Mesodermal cell (in vitro differentiated cells): ENCODE results near the gene RALGPS1.

Experiments
- H3K27ac ChIP-seq: 2 replicates; pipeline ENCODE4 v1.7.0; 2013; ENCODE audit warnings: mild to moderate bottlenecking, low read depth, low read length, moderate library complexity; ENCODE audit not compliant: severe bottlenecking
- H3K36me3 ChIP-seq: 2 replicates; pipeline ENCODE4 v1.7.1; 2013; ENCODE audit warnings: mild to moderate bottlenecking, low read length, moderate library complexity; ENCODE audit not compliant: control insufficient read depth, insufficient read depth
- H3K4me1 ChIP-seq: one replicate; pipeline ENCODE4 v1.7.1; 2013; ENCODE audit warnings: mild to moderate bottlenecking, low read length; ENCODE audit not compliant: insufficient read depth, control insufficient read depth, poor library complexity, severe bottlenecking
- H3K4me3 ChIP-seq: 2 replicates; pipeline ENCODE4 v1.7.0; 2013; ENCODE audit warnings: low read length, control low read depth, mild to moderate bottlenecking; ENCODE audit not compliant: insufficient read depth, poor library complexity, severe bottlenecking; ENCODE audit errors: extremely low read depth
- H3K9me3 ChIP-seq: 2 replicates; pipeline ENCODE4 v1.7.1; 2013; ENCODE audit warnings: mild to moderate bottlenecking, low read length, moderate library complexity; ENCODE audit not compliant: control insufficient read depth
- WGBS, 2 experiments: methylation state at CpG; one replicate each; pipeline ENCODE4 v1.1.5; 2013; ENCODE audit warnings: missing lambda C conversion rate in 2 of 2; ENCODE audit not compliant: insufficient coverage in 2 of 2; 5-methylcytosine and 5-hydroxymethylcytosine counted together

The RALGPS1 gene

GRCh38 chr9:127055745-127056402, 141.3 kb downstream of the RALGPS1 start:
- no peak overlapping the region for H3K4me3 ChIP-seq
- H3K27ac ChIP-seq: no peak overlapping the region
- no peaks in the 10 kb centered on the region for H3K36me3 ChIP-seq
- H3K9me3 ChIP-seq: no peaks in the 10 kb centered on the region
- no peaks in the 10 kb centered on the region for H3K4me1 ChIP-seq

GRCh38 chr9:127056446-127056845, 141.9 kb downstream of the RALGPS1 start:
- WGBS, 2 experiments: 95 to 100% methylated on average over 2 to 3 of the region's 3 CpGs
- no peak overlapping the region for H3K4me3 ChIP-seq

GRCh38 chr9:127058011-127058644, 143.5 kb downstream of the RALGPS1 start:
- 84 to 93% methylated on average over 7 of the region's 7 CpGs for WGBS, 2 experiments
- no peak overlapping the region for H3K4me3 ChIP-seq
- no peak overlapping the region for H3K27ac ChIP-seq
- no peaks in the 10 kb centered on the region for H3K4me1 ChIP-seq
- H3K36me3 ChIP-seq: no peaks in the 10 kb centered on the region
- no peaks in the 10 kb centered on the region for H3K9me3 ChIP-seq

More at GRCh38 chr9:127056446-127056845, 141.9 kb downstream of the RALGPS1 start:
- Histone ChIP-seq H3K9me3 (no peaks in the 10 kb centered on the region), H3K4me1 (no peaks in the 10 kb centered on the region), H3K36me3 (no peaks in the 10 kb centered on the region), H3K27ac (no peak overlapping the region)

DNA sequence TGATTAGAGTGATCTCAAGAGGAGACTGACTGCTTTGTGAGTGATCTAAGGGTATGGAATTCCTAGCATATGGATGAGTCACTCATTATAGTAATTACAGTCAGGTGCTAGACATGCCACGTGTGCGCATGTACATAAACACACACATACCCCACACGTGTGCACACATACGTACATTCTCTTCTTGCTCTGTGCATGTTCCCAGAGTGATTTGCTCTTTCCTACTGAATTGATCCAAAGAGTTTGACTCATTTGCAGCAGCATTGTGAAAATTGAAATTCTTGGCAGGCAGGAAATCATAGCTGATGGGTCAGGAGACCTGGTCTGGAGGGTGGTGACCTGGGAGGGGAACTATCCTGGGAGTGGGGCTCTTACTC, 144.1 kb downstream of the RALGPS1 start:
- 98 to 100% methylated on average over 4 of the region's 4 CpGs for WGBS, 2 experiments
- H3K27ac ChIP-seq: no peak overlapping the region
- H3K36me3 ChIP-seq: no peaks in the 10 kb centered on the region
- no peak overlapping the region for H3K4me3 ChIP-seq
- H3K9me3 ChIP-seq: no peaks in the 10 kb centered on the region
- no peaks in the 10 kb centered on the region for H3K4me1 ChIP-seq

- Histone ChIP-seq H3K4me3 (no peak overlapping the region), H3K9me3 (no peaks in the 10 kb centered on the region), H3K36me3 (no peaks in the 10 kb centered on the region), H3K27ac (no peak overlapping the region), H3K4me1 (no peaks in the 10 kb centered on the region)
- WGBS, 2 experiments: 86 to 100% methylated on average over 1 of the region's 2 CpGs
These were observed 144.4 kb downstream of the RALGPS1 start for GRCh38 chr9:127059030-127059429.

- WGBS, 2 experiments: 88 to 89% methylated on average over 4 of the region's 4 CpGs
- H3K4me3 ChIP-seq: no peak overlapping the region
- H3K36me3 ChIP-seq: no peaks in the 10 kb centered on the region
- no peak overlapping the region for H3K27ac ChIP-seq
- no peaks in the 10 kb centered on the region for H3K9me3 ChIP-seq
- no peaks in the 10 kb centered on the region for H3K4me1 ChIP-seq
These were observed 145.3 kb downstream of the RALGPS1 start for GRCh38 chr9:127059765-127060361.

GRCh38 chr9:127061411-127061810, 146.8 kb downstream of the RALGPS1 start:
- WGBS, 2 experiments: 90 to 94% methylated on average over 2 of the region's 3 CpGs
- no peak overlapping the region for H3K27ac ChIP-seq
- H3K9me3 ChIP-seq: no peaks in the 10 kb centered on the region
- no peaks in the 10 kb centered on the region for H3K36me3 ChIP-seq
- H3K4me1 ChIP-seq: no peaks in the 10 kb centered on the region
- H3K4me3 ChIP-seq: no peak overlapping the region

GRCh38 chr9:127064335-127064734, 149.8 kb downstream of the RALGPS1 start:
- Histone ChIP-seq H3K27ac (no peak overlapping the region), H3K4me1 (no peaks in the 10 kb centered on the region), H3K36me3 (no peaks in the 10 kb centered on the region), H3K4me3 (no peak overlapping the region), H3K9me3 (no peaks in the 10 kb centered on the region)
- WGBS, 2 experiments: 69 to 96% methylated on average over 2 of the region's 2 CpGs

DNA sequence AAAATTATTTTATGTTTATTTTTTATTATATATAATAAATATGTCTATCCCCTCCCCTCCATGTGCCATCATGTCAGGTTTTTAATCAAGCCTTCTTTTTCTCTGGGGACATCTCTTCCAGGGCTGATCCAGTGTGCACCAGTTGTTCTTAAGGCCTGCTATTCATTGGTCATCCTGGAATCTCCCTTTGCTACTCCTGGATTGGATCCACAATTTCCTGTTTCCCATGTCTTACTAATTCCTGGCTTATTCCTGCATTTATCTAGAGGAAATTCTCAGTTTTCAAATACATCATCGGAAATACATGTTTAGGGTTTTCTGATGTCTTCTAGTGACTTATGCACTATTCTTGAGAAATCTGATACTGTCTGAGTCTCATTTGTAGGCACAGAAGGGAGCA, 151.0 kb downstream of the RALGPS1 start:
- Histone ChIP-seq H3K27ac (no peak overlapping the region), H3K36me3 (no peaks in the 10 kb centered on the region), H3K9me3 (no peaks in the 10 kb centered on the region), H3K4me3 (no peak overlapping the region), H3K4me1 (no peaks in the 10 kb centered on the region)
- WGBS, 2 experiments: 100% methylated on average over 1 of the region's 1 CpG; no CpG with 5 or more reads in 1 of the 2 experiments

DNA sequence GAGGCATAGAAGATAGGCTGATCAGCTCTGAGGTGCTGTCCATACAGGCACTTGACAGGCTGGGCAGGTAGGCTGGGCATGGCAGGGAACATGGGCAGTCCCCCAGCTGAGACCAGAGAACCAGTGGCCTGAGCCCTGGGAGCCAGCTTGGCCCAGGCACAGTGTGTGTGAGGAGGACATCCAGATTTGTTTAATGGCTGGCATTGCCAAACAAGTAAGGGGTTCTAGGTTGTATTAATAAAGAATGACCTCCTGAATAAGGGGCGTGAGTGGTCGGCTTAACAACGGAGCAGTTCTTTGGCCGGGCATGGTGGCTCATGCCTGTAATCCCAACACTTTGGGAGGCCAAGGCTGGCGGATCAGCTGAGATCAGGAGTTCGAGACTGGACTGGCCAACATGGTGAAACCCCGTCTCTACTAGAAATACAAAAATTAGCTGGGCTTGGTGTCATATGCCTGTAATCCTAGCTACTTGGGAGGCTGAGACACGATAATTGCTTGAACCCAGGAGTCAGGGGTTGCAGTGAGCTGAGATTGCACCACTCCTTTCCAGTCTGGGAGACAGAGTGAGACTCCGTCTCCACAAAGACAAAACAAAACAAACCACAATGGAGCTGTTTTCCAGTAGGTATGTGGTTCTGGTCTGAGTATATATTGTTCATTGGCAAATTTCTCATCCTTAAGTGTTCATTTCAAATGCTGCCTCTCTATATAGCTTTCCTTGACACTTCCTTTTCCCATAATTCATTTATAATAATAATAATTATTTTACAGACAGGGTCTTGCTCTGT, 151.7 kb downstream of the RALGPS1 start:
- WGBS, 2 experiments: 94 to 100% methylated on average over 7 of the region's 9 CpGs

More for the DNA sequence above, 151.7 kb downstream of the RALGPS1 start:
- Histone ChIP-seq H3K27ac (no peak overlapping the region), H3K4me3 (no peak overlapping the region), H3K9me3 (no peaks in the 10 kb centered on the region), H3K4me1 (no peaks in the 10 kb centered on the region), H3K36me3 (no peaks in the 10 kb centered on the region)
